ENCODE measurements around the gene DNASE1.

The DNASE1 gene

GRCh38 chr16:3618769-3619141 is 35.7 kb upstream of the DNASE1 start:
- TF ChIP-seq POLR2AphosphoS5 (IDR thresholded peaks at IDR 0.05; ENCODE audit: low read depth, low read length): no peak
- no peak for TF ChIP-seq REST (IDR thresholded peaks at IDR 0.05; ENCODE audit: insufficient read depth in 1 of 2, low read depth in 2 of 2, low read length in 2 of 2)
- no peak for TF ChIP-seq TAF1 (IDR thresholded peaks at IDR 0.05; ENCODE audit: borderline replicate concordance, insufficient read depth, low read length)
- TF ChIP-seq FOXP2 (optimal IDR thresholded peaks at IDR 0.05; ENCODE audit: borderline replicate concordance, extremely low read depth, extremely low read length, insufficient read depth): no peak

- TF ChIP-seq FOXP2 (optimal IDR thresholded peaks at IDR 0.05; ENCODE audit: borderline replicate concordance, extremely low read depth, extremely low read length, insufficient read depth): no peak
These were observed 30.8 kb upstream of the DNASE1 start for GRCh38 chr16:3623642-3624041.

- TF ChIP-seq SIN3A (IDR thresholded peaks at IDR 0.05; ENCODE audit: borderline replicate concordance, insufficient read depth, low read length) (no peak), FOXP2 (optimal IDR thresholded peaks at IDR 0.05; ENCODE audit: borderline replicate concordance, extremely low read depth, extremely low read length, insufficient read depth) (no peak), TAF1 (IDR thresholded peaks at IDR 0.05; ENCODE audit: borderline replicate concordance, insufficient read depth, low read length) (no peak), POLR2AphosphoS5 (IDR thresholded peaks at IDR 0.05; ENCODE audit: low read depth, low read length) (no peak), REST (IDR thresholded peaks at IDR 0.05; ENCODE audit: insufficient read depth in 1 of 2, low read depth in 2 of 2, low read length in 2 of 2) (no peak)
These were observed 29.2 kb upstream of the DNASE1 start for GRCh38 chr16:3625331-3625730.

GRCh38 chr16:3625911-3626732 is 28.4 kb upstream of the DNASE1 start:
- TF ChIP-seq REST (IDR thresholded peaks at IDR 0.05; ENCODE audit: insufficient read depth in 1 of 2, low read depth in 2 of 2, low read length in 2 of 2) (no peak), SIN3A (IDR thresholded peaks at IDR 0.05; ENCODE audit: borderline replicate concordance, insufficient read depth, low read length) (no peak)

- TF ChIP-seq POLR2AphosphoS5 (IDR thresholded peaks at IDR 0.05; ENCODE audit: low read depth, low read length) (no peak), REST (IDR thresholded peaks at IDR 0.05; ENCODE audit: insufficient read depth in 1 of 2, low read depth in 2 of 2, low read length in 2 of 2) (no peak), FOXP2 (optimal IDR thresholded peaks at IDR 0.05; ENCODE audit: borderline replicate concordance, extremely low read depth, extremely low read length, insufficient read depth) (no peak), SIN3A (IDR thresholded peaks at IDR 0.05; ENCODE audit: borderline replicate concordance, insufficient read depth, low read length) (no peak), TAF1 (IDR thresholded peaks at IDR 0.05; ENCODE audit: borderline replicate concordance, insufficient read depth, low read length) (no peak)
These were observed 17.0 kb upstream of the DNASE1 start for GRCh38 chr16:3637371-3637923.
